Muscle of leg (tissue), 16 donors: Measurements from ENCODE around the gene CST4. TPM values are rescaled to one million over a fixed set of nuclear protein-coding genes. Genes with fewer than 3 reads are reported as not detected.
"Not testable (repeated sequence)": the region's sequence is repeated elsewhere in the genome, so short reads cannot be mapped to it uniquely, and the experiment has no call there.

Experiments used
- DNase-seq: peaks from one replicate; pipeline ENCODE4 v3.0.0; 2013
- H3K27ac ChIP-seq: one replicate; pipeline ENCODE4 v1.5.1; 2013; ENCODE audit warnings: mild to moderate bottlenecking, low read length, control low read depth
- H3K27me3 ChIP-seq: one replicate; pipeline ENCODE4 v1.6.1; 2013; ENCODE audit warnings: low read length; ENCODE audit not compliant: control insufficient read depth, insufficient read depth
- H3K36me3 ChIP-seq: one replicate; pipeline ENCODE4 v1.6.1; 2013; ENCODE audit warnings: low read length; ENCODE audit not compliant: control insufficient read depth, insufficient read depth
- H3K4me1 ChIP-seq: one replicate; pipeline ENCODE4 v1.6.1; 2013; ENCODE audit warnings: low read length; ENCODE audit not compliant: control insufficient read depth, insufficient read depth
- H3K4me3 ChIP-seq: one replicate; pipeline ENCODE4 v1.5.1; 2013; ENCODE audit warnings: low read length, control low read depth
- H3K9me3 ChIP-seq: replicated peaks from 2 replicates; pipeline ENCODE4 v1.6.1; 2013; ENCODE audit warnings: low read depth, low read length; ENCODE audit not compliant: control insufficient read depth
- WGBS: methylation state at CpG from one replicate; pipeline ENCODE4 v1.1.5; 2013; ENCODE audit warnings: missing lambda C conversion rate; ENCODE audit not compliant: insufficient coverage; 5-methylcytosine and 5-hydroxymethylcytosine counted together
- long read RNA-seq, 11 donors: transcript quantifications; one replicate each; lab custom pipeline, GENCODE V29; 2026
- polyA plus RNA-seq, 8 donors: library from polyadenylated mRNA; unstranded; fragments of 120-200 nt; gene quantifications; one replicate each; pipeline versions ENCODE4 v1.2.1 to v1.2.3, GENCODE V29; 2013; ENCODE audit warnings: inconsistent platforms in 1 of 8, low replicate concordance in 1 of 8; ENCODE audit not compliant: insufficient read length in 8 of 8, insufficient read depth in 1 of 8
- total RNA-seq: library from RNA; stranded (reverse); fragments of 120-200 nt; gene quantifications from one replicate; pipeline ENCODE4 v1.2.4, GENCODE V29; 2013

Gene CST4, protein sequence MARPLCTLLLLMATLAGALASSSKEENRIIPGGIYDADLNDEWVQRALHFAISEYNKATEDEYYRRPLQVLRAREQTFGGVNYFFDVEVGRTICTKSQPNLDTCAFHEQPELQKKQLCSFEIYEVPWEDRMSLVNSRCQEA
- total RNA-seq (not detected), polyA plus RNA-seq (not detected)
- long read RNA-seq, donor 1, result 0 reads
- long read RNA-seq, donor 2, result 0 reads
- long read RNA-seq, donor 3, result 0 reads
- long read RNA-seq, donor 4, result 0 reads
- long read RNA-seq, donor 5, result 0 reads
- long read RNA-seq, donor 6, result 0 reads
- long read RNA-seq, donor 7, result 0 reads
- long read RNA-seq, donor 8, result 0 reads
- long read RNA-seq, donor 9, result 0 reads
- long read RNA-seq, donor 10, result 0 reads
- long read RNA-seq, donor 11, result 0 reads

DNA sequence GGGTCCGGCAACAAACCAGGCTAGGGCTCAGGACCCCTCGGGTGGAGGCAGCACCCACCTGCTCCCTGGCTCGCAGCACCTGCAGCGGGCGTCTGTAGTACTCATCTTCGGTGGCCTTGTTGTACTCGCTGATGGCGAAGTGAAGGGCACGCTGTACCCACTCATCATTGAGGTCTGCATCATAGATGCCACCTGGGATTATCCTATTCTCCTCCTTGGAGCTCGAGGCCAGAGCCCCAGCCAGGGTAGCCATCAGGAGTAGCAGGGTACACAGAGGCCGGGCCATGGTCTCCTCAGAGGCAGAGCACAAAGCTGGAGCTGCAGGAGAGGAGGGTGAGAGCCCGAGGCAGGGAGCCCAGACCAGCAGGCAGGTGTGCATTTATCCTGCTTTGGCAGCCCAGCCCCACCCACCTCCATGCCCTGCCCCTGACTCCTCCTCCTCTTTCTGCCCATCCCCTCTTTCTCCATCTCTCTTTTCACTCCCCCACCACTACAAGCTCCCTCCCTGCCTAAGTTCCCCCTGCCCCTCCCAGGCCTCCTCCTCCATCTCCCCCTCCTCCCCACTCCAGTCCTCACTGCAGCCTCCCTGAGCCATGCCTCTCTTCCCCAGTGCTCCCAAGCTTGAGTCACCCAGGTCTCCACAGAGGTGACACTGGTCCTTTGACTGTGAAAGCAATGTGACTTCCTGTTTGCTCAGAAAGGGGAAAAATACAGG is at the start of gene CST4:
CST4 (minus strand) TSS at position 355 of the 715 bp plus-strand sequence; CDS start at position 286, 69 bp downstream.
- not testable (repeated sequence) for H3K4me1 ChIP-seq, H3K9me3 ChIP-seq, H3K36me3 ChIP-seq, H3K27me3 ChIP-seq, H3K4me3 ChIP-seq, H3K27ac ChIP-seq, DNase-seq
- 91% methylated on average over 9 of the region's 12 CpGs for WGBS

DNA sequence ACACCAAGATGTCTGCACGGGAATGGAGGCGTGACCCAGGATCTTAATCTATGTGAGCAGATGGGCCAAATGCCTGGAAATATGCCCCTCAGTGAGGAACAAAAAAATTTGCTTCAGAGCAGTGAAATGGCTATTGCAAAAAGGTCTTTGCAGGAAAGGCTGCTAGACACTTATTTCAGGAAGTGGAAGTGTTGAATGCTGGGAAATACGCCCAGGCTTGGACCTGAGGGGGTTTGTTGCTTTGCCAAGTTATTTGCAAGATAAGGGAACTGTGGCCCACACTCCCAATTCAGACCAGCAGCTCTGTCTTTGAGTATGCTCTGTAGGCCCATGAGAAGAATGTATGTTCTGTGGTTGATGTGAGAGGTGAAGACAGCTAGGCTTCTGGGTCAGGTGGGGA is 46.6 kb upstream of the CST4 start:
- 94% methylated on average over 2 of the region's 3 CpGs for whole genome bisulfite sequencing
- not testable (repeated sequence) for DNase-seq, H3K4me1 ChIP-seq

DNA sequence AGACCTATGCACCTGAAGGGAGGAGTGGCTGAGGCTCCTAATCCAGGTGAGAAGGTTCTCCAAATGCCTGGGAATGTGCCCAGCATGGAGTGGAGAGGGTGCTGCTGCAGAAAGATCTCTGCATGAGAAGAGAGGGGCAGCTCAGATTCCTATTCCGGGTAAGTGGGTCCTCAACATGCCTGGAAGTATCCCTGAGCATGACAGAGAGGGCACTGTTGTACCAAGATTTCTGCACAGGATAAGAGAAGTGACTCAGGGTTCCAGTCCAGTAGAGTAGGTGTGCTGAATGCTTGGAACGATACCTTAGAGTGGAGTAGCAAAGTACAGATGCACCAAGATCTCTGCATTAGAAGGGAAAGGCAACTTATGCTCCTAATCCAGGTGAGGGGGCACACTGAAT is 46.1 kb upstream of the CST4 start:
- not testable (repeated sequence) for H3K4me3 ChIP-seq, H3K9me3 ChIP-seq, H3K4me1 ChIP-seq, H3K27ac ChIP-seq, H3K36me3 ChIP-seq, DNase-seq, H3K27me3 ChIP-seq
- 84% methylated on average over 2 of the region's 2 CpGs for WGBS

More for the DNA sequence above, 46.6 kb upstream of the CST4 start:
- not testable (repeated sequence) for H3K36me3 ChIP-seq, H3K27ac ChIP-seq, H3K9me3 ChIP-seq, H3K4me3 ChIP-seq, H3K27me3 ChIP-seq

DNA sequence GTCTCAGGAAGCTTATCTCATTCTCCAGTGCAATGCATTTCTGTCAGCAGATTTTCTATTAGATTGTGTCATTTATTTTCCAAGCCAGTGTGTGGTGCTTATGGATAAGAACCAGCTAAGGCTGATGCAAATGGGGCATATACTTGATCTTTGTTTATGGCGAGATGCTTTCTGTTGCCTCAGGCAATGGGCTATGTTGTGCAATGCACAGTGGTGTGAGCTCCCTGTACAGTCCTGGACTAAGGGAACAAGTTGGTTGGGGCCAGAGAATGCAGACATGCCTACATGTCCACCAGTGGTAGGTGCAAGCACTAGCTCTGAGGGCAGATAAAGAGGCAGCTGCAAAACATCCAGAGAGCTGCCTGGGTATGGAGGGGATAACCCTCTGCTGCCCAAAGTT is 45.6 kb upstream of the CST4 start:
- not testable (repeated sequence) for H3K4me3 ChIP-seq, DNase-seq, H3K27ac ChIP-seq, H3K4me1 ChIP-seq, H3K27me3 ChIP-seq, H3K36me3 ChIP-seq, H3K9me3 ChIP-seq
- WGBS, result 88% methylated on average over 1 of the region's 1 CpG

DNA sequence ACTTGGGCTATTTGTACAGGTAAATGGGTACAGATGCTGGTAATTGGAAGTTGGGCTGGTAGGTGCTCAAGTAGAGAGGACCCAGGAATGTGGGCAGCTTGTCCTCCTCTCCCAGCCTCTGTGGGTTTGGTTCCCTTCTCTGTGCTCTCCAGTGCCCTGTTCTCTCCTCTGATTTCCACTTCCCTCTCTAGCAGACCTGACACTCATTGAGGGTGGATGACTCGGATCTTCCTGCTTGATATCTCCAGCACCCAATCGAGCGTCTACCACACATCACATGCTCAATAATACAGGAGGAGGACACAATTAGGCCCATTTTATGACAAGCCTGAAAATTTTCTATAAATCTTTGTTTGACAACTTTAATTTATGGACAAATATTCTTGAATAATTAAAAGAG is 38.2 kb upstream of the CST4 start:
- no peaks in the 10 kb centered on the region for H3K9me3 ChIP-seq
- no peak overlapping the region for H3K27ac ChIP-seq
- no peak overlapping the region for H3K4me3 ChIP-seq
- no peaks in the 10 kb centered on the region for H3K36me3 ChIP-seq
- WGBS, result no CpG with 5 or more reads among the region's 3 CpGs
- DNase-seq, result no peak
- no peaks in the 10 kb centered on the region for H3K4me1 ChIP-seq
- H3K27me3 ChIP-seq, result no peaks in the 10 kb centered on the region

DNA sequence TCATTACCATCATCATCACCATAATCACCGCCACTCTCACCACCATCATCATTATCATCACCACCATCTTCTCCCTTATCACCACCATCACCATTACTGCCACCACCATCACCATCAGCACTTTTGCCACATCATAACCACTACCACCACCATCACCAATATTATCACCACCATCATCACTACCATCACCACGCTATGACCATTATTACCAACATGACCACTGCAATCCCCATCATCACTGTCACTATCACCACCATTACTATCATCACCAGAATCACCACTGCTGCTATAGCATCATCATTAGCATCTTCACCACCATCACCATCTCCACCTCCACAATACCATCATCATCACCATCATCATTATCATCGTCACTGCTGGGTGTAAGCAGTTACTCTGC is 36.3 kb upstream of the CST4 start:
- Histone ChIP-seq H3K9me3 (no peaks in the 10 kb centered on the region), H3K27ac (no peak overlapping the region), H3K27me3 (no peaks in the 10 kb centered on the region), H3K36me3 (no peaks in the 10 kb centered on the region), H3K4me3 (no peak overlapping the region), H3K4me1 (no peaks in the 10 kb centered on the region)
- DNase-seq, result no peak
- 97% methylated on average over 2 of the region's 3 CpGs for WGBS

DNA sequence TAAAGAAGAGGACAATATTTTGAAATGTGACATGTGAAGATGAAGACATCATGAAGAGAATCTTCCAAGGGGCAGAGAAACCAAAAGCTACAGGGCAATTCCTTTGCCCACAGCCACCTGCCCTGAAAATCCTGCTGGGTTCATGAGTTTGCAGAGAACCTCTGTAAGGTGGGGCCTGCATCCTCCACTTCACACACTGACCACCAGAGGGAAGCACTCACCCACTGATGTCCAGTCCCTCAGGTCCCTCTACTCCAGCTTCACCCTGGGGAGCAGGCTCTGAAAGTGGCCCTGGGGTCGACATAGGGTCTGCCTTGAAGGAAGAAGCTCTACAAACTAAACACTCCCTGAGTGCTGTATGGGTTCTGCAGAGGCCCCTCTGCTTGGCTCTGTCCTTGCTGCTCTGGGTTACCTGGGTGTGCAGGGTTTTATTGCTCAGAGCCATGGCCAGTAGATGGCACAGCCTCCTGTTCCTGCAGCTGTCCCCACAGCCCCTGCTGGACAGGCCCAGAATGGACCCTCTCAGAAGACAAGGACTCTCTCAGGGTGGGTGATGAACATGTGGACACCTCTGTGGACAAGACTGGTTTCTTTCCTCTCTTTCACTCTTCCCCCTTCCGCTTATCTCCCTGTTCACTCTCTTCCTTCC is 34.9 kb upstream of the CST4 start:
- not testable (repeated sequence) for H3K4me3 ChIP-seq, H3K9me3 ChIP-seq, H3K36me3 ChIP-seq, H3K4me1 ChIP-seq, H3K27ac ChIP-seq, DNase-seq, H3K27me3 ChIP-seq
- WGBS, result no CpG with 5 or more reads among the region's 2 CpGs

DNA sequence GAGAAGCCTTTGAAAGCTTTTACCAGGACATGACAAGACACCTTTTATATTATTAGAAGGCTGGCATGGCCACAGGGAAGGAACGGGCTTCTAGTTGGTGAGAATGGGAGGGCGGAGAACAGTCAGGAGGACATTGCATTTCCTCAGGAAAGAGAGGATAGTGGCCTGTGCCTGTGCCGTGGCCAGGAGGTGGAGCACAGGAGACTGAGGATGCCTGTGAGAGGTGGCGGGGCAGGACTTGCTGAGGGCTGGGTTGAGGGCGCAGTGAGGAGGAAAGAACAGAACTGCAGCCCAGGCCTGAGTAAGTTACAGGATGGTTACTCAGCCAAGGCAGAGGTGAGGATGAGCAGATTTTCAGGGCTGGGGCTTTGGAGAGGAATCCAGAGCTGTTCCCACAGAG is 34.0 kb upstream of the CST4 start:
- 71% methylated on average over 5 of the region's 5 CpGs for WGBS
- H3K27ac ChIP-seq, H3K36me3 ChIP-seq, H3K9me3 ChIP-seq, H3K4me3 ChIP-seq, H3K4me1 ChIP-seq, H3K27me3 ChIP-seq, DNase-seq: not testable (repeated sequence)

DNA sequence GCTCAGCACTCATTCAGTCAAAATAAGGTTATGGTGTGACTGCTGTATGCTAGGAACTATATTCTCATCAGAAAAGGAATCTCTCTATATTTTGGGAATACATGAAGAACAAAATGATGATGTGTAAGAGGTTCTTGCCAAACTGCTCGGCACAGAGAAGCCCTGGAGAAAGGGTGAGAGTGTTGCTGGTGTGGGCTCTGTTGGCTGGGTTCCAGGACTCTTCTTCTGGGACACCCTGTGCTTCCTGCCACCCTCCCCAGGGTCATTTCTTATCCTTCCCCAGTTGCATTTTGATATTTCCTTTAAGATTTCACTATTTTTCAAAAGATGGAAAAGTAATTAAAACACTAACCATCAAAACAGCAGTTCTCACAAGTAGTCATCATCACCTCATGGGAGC is 33.1 kb upstream of the CST4 start:
- Histone ChIP-seq H3K27ac (no peak overlapping the region), H3K36me3 (no peaks in the 10 kb centered on the region), H3K27me3 (no peaks in the 10 kb centered on the region), H3K4me1 (no peaks in the 10 kb centered on the region), H3K9me3 (no peaks in the 10 kb centered on the region), H3K4me3 (no peak overlapping the region)
- no CpG with 5 or more reads among the region's 1 CpG for WGBS
- peak; percentile 4 for DNase-seq

DNA sequence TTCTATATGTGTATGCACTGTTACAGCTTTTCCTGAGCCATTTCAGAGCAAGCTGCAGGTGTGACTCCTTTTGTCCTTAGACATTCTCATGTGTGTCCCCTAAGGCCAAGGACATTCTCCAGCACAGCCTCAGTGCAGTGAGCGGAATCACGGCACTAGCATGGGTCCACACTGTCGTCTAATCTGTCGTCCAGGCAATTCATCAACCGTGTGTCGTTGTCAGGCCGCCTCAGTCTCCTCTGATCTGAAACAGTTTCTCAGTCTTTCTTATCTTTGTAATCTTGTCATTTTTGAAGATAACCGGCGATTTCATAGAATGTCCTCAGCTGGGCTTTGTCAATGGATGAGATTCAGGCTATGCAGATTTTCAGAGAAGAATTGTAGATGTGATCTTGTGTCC is 30.5 kb upstream of the CST4 start:
- H3K4me3 ChIP-seq, H3K9me3 ChIP-seq, H3K27me3 ChIP-seq, H3K4me1 ChIP-seq, DNase-seq, H3K36me3 ChIP-seq, H3K27ac ChIP-seq: not testable (repeated sequence)
- whole genome bisulfite sequencing, result 68% methylated on average over 6 of the region's 9 CpGs
